Naive B cell (primary cell): ENCODE measurements around the gene LUM. TPM values are rescaled to one million over a fixed set of nuclear protein-coding genes. Genes with fewer than 3 reads are reported as not detected.

Experiments used
- ATAC-seq, 2 donors: fragments of 150-1000 bp; cut with Tn5 transposase; 2 replicates each; pipeline ENCODE4 v1.10.0; 2021; ENCODE audit warnings: low read depth in 2 of 2, mild to moderate bottlenecking in 2 of 2, moderate library complexity in 2 of 2
- DNase-seq: peaks from one replicate; pipeline ENCODE4 v3.0.0; 2022
- H3K27ac Mint-ChIP-seq, 6 donors: one replicate each; pipeline ENCODE4 v1.8.0; 2020 to 2022; ENCODE audit warnings: mild to moderate bottlenecking in 6 of 6, mixed read lengths in 6 of 6, moderate library complexity in 5 of 6, inconsistent platforms in 2 of 6
- H3K27me3 Mint-ChIP-seq, 3 donors: one replicate each; pipeline ENCODE4 v1.8.0; 2021 to 2022; ENCODE audit warnings: mixed read lengths in 3 of 3, mild to moderate bottlenecking in 1 of 3
- H3K36me3 Mint-ChIP-seq, 2 donors: one replicate each; pipeline ENCODE4 v1.8.0; 2020 to 2022; ENCODE audit warnings: mixed read lengths in 2 of 2, inconsistent platforms in 1 of 2, mild to moderate bottlenecking in 1 of 2
- H3K4me1 Mint-ChIP-seq, 3 donors: one replicate each; pipeline ENCODE4 v1.8.0; 2020 to 2022; ENCODE audit warnings: mixed read lengths in 3 of 3, inconsistent platforms in 1 of 3, mild to moderate bottlenecking in 1 of 3, moderate library complexity in 1 of 3
- H3K4me3 Mint-ChIP-seq, 8 donors: one replicate each; pipeline ENCODE4 v1.8.0; 2020 to 2022; ENCODE audit warnings: mild to moderate bottlenecking in 8 of 8, mixed read lengths in 8 of 8, moderate library complexity in 8 of 8, inconsistent platforms in 2 of 8
- H3K9me3 Mint-ChIP-seq, 7 donors: one replicate each; pipeline ENCODE4 v1.8.0; 2020 to 2022; ENCODE audit warnings: mixed read lengths in 7 of 7, mild to moderate bottlenecking in 5 of 7, inconsistent platforms in 2 of 7, moderate library complexity in 1 of 7
- polyA plus RNA-seq, 6 donors: library from polyadenylated mRNA; unstranded; fragments of 300-500 nt; fragmentation: Illumina TruSeq; gene quantifications; one replicate each; pipeline ENCODE4 v1.2.3, GENCODE V29; 2021; ENCODE audit warnings: low read depth in 6 of 6

Gene LUM
- polyA plus RNA-seq, 6 donors from 2014 or later = not detected

DNA sequence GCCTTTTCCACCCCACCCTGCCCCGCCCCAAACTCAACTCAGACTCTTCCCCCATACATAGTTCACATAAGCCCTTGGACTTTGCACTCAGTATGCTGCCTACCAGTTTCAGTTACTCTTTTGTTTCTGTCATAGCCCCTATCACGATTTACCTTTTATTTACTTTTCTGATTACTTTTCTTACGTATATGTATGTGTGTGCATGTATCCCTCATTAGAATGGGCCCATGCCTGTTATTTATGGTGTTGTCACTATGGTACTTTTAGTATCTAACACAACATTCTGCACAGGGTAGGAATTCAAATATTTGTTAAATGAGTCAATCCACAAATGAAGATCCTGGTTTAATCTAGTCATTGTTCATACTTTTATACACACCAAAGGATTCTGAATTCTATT, 16.5 kb upstream of the LUM start:
- peaks cover 0 to 17% (median 3%) of the 10 kb centered on the region in 3 donors for H3K27me3 Mint-ChIP-seq
- no peaks in the 10 kb centered on the region for H3K36me3 Mint-ChIP-seq
- H3K4me3 Mint-ChIP-seq = no peak overlapping the region
- ATAC-seq (no peak), DNase-seq (no peak)
- peaks cover 0 to 3% (median 0%) of the 10 kb centered on the region in 3 donors for H3K4me1 Mint-ChIP-seq
- H3K9me3 Mint-ChIP-seq = peaks cover 0 to 4% (median 2%) of the 10 kb centered on the region in 7 donors
- no peak overlapping the region for H3K27ac Mint-ChIP-seq

DNA sequence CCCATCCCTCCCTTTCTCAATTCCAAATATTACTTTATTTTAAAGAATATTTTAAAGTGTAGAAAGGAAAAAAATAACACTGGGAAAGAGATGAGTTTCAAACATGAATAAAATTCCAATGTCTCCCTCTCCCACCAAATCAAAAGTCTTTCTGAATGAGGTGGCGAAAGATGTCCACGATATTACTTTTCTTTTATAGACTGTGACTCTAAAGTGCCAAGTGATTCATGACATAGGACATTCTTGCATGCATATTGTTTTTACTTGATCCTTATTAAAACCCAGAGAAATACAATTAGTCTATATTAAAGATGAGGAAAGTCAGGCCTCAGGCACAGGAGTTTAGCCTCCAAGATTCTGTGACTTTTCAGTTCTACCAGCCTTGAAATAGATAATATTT, 16.0 kb upstream of the LUM start:
- Mint-ChIP-seq H3K4me3 (no peak overlapping the region), H3K27ac (no peak overlapping the region), H3K4me1 (peaks cover 0 to 3% (median 0%) of the 10 kb centered on the region in 3 donors), H3K9me3 (peaks cover 0 to 4% (median 2%) of the 10 kb centered on the region in 7 donors), H3K36me3 (no peaks in the 10 kb centered on the region), H3K27me3 (peaks cover 0 to 17% (median 6%) of the 10 kb centered on the region in 3 donors)
- ATAC-seq (no peak), DNase-seq (no peak)

DNA sequence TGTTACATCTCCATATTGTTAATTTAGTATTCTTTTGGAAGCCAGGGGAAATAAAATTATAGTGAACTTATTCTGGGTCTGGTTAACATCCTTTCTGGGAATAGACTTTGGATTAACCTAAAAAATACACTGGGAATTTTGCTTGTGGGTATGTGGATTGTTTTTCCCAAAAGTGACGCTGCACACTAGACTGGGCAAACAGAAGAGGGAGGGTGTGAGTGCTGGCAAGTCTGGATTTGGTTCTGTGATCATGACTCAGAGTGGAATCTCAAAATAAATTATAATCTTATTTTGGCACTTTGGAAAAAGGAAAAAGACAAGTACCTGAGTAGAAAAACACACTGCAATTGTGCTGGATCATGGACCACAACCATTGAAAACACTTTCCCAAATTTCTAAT, 15.2 kb upstream of the LUM start:
- Mint-ChIP-seq H3K36me3 (no peaks in the 10 kb centered on the region), H3K9me3 (peaks cover 0 to 4% (median 2%) of the 10 kb centered on the region in 7 donors), H3K27me3 (peaks cover 0 to 17% (median 3%) of the 10 kb centered on the region in 3 donors), H3K4me3 (no peak overlapping the region), H3K4me1 (peaks cover 0 to 3% (median 0%) of the 10 kb centered on the region in 3 donors), H3K27ac (no peak overlapping the region)
- ATAC-seq (no peak), DNase-seq (no peak)

DNA sequence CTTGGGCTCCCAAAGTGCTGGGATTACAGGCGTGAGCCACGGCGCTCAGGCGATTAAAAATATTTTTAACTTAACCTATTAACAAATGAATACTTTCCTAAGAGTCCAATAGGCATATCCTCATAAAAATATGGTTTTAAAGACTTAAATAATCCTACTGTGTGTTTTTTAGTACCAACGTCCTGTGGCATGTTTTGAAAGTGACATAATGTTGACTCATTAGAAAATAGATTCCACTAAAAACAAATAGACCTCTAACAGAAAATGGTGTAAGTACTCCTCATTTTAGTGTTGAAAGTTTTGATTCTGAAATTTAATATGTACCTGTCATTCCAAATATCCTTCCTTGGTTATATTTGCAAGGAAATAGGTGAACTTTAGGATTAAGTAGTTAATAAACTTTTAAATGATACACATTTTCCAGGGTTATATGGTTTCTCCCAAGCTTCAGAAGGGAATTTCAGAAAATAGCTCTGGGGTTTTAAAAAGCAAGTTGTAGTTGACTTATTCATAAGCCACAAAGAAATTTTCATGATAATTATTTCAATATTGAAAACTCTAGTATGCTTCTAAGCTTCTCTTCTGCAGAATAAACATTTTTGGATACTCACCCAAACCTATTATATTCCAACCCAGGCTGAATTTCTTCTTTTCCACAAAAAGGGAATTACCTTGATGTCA, 12.1 kb upstream of the LUM start:
- H3K27ac Mint-ChIP-seq = no peak overlapping the region
- H3K36me3 Mint-ChIP-seq = no peaks in the 10 kb centered on the region
- DNase-seq (no peak), ATAC-seq (no peak)
- no peak overlapping the region for H3K4me3 Mint-ChIP-seq
- H3K4me1 Mint-ChIP-seq = no peaks in the 10 kb centered on the region
- peaks cover 0 to 3% (median 0%) of the 10 kb centered on the region in 7 donors for H3K9me3 Mint-ChIP-seq
- H3K27me3 Mint-ChIP-seq = peaks cover 0 to 3% (median 0%) of the 10 kb centered on the region in 3 donors

DNA sequence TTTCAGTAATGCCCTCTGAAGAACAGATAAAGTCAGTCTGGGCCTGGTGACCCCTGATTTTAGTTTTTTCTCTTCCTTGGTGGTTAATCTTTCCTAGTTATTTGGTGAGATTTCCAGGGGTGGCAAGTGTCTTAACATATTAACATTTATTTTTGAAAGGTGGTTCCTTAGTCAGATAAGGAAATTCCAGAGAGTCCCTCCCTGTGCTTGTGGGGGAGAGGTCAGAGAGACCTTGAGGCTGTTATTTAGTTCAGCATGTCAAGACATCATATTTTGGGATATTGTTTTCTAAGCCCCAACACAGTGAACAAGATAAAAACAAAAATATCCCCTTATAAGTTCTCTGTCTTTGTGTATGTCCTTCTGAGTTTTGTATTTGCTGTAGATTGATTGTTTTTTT, 9.5 kb upstream of the LUM start:
- ATAC-seq (no peak), DNase-seq (no peak)
- Mint-ChIP-seq H3K36me3 (no peaks in the 10 kb centered on the region), H3K4me1 (no peaks in the 10 kb centered on the region), H3K27ac (peak overlapping the region in 1 of 6 donors; percentile 83), H3K9me3 (peaks cover 0 to 3% (median 0%) of the 10 kb centered on the region in 7 donors), H3K4me3 (no peak overlapping the region), H3K27me3 (peaks cover 0 to 3% (median 0%) of the 10 kb centered on the region in 3 donors)

DNA sequence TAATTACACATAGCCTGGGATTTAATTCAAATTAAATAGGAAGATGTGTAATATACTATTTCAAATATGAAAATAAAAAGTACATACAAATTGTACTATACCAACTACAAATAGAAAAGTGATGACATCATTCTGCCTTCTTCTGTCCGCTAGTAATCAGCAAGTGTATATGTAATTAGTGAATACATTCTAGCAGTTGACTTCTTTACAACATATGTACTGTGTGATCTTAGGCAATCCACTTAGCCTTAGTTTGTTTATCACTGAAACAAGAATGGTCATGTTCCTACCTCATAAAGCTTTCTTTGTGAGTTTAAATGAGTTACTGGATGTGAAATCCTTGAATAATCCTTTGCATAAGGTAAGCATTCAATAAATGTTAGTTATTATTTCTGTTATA, 7.8 kb upstream of the LUM start:
- H3K4me1 Mint-ChIP-seq = no peaks in the 10 kb centered on the region
- H3K9me3 Mint-ChIP-seq = no peaks in the 10 kb centered on the region
- DNase-seq = no peak
- H3K27ac Mint-ChIP-seq = no peak overlapping the region
- H3K4me3 Mint-ChIP-seq = no peak overlapping the region
- H3K27me3 Mint-ChIP-seq = peaks cover 0 to 3% (median 0%) of the 10 kb centered on the region in 3 donors
- ATAC-seq = no peak
- no peaks in the 10 kb centered on the region for H3K36me3 Mint-ChIP-seq

DNA sequence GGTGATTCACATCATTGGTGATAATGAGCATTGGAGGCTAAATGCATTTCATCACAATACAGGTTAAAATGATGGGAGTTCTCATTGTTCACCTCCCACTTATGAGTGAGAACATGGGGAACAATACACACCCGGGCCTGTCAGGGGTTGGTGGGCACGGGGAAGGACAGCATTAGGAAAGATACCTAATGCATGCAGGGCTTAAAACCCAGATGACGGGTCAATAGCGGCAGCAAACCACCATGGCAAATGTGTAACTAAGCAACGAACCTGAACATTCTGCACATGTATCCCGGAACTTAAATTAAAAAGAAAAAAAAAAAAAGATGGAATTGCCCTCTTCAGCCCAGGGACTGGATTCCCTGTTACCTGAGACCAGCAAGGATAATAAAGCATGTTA, 2.3 kb upstream of the LUM start:
- H3K4me1 Mint-ChIP-seq = no peaks in the 10 kb centered on the region
- H3K4me3 Mint-ChIP-seq = no peak overlapping the region
- DNase-seq (no peak), ATAC-seq (no peak)
- H3K27ac Mint-ChIP-seq = no peak overlapping the region
- H3K36me3 Mint-ChIP-seq = no peaks in the 10 kb centered on the region
- H3K27me3 Mint-ChIP-seq = no peaks in the 10 kb centered on the region
- no peaks in the 10 kb centered on the region for H3K9me3 Mint-ChIP-seq

DNA sequence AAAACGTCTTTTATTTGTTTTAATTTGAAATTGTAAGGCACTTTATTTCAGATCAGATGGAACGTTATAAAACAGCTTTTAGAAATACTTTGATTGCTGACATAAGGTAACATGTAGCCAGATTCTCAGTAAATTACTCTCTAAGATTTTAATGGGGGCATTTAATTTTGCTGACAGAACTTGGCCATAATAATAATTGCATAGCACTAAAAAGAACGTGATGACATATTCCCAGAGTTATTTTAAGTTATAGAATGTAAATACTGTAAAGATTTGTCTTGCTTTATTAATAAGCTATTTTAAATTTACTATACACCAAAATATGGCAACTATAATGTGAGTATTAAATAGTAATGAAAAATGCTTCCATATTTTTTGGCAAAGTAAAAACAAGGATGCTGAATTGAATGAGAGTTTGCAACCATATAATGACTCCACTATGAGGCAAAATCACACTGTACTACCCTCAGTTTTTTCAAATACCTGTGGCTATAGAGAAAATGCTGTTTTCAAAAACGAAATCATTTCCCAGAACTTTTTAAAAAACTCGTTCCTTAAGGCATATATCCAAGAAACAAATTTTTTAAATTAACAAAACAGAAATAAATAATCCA, 876 bp downstream of the LUM start:
- DNase-seq (no peak), ATAC-seq (no peak)
- no peaks in the 10 kb centered on the region for H3K36me3 Mint-ChIP-seq
- H3K4me3 Mint-ChIP-seq = no peak overlapping the region
- no peaks in the 10 kb centered on the region for H3K4me1 Mint-ChIP-seq
- H3K27ac Mint-ChIP-seq = no peak overlapping the region
- no peaks in the 10 kb centered on the region for H3K9me3 Mint-ChIP-seq
- no peaks in the 10 kb centered on the region for H3K27me3 Mint-ChIP-seq

DNA sequence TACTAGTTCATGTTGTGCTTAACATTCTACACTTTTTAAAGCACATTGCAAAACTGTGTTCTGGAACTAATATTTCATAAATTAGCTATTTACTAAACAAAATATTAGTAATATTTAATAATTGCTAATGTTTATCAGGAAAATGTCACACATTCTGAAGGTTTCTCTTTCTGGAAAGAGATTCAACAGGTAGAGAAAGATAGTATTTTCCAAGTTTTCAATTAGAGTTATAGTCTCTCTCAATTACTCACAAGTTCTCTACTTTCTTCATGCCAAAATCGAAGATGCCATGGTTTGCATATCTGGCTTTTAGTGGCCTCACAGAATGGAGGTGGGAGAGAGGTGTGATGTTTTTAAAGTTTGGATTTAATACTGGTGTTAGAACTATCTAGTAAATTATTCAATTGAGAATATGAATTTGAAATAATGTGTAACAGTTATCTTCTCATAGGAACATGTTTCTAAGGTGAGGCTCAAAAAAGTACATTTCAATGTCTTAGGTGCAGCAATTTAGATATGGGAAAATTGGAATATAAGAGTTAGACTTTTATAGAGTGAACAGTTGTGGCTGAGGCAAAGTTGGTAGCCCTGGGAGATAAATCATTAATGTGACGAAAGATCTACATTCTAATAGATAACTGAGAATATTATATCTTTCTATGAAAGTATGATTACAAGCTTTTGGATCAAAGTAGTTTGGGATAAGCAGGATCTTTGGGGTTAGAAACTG, 1.5 kb downstream of the LUM start:
- no peak for ATAC-seq
- H3K36me3 Mint-ChIP-seq = no peaks in the 10 kb centered on the region
- H3K9me3 Mint-ChIP-seq = no peaks in the 10 kb centered on the region
- H3K27me3 Mint-ChIP-seq = no peaks in the 10 kb centered on the region
- H3K27ac Mint-ChIP-seq = no peak overlapping the region
- no peaks in the 10 kb centered on the region for H3K4me1 Mint-ChIP-seq
- H3K4me3 Mint-ChIP-seq = no peak overlapping the region
- no peak for DNase-seq

DNA sequence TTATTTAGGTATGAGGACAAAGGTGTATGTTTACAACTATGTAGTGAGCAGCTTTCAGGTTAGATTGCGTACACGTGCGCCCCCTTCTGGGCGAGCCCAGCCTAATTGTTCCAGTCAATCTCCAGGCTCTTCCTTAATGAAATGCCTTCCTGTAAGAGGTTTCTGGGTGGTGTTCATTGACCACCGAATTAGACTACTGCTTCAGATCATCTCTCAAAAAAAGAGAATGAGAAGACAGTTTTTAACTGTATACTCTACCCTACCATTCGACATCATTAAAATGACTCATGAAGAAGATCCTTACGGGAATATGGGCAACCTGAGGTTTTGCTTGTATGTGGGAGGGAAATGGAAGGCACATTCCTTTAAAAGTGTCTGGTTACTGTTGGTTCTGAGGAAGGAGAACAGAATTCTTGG, 2.1 kb downstream of the LUM start:
- DNase-seq (no peak), ATAC-seq (no peak)
- H3K9me3 Mint-ChIP-seq = no peaks in the 10 kb centered on the region
- no peaks in the 10 kb centered on the region for H3K27me3 Mint-ChIP-seq
- H3K27ac Mint-ChIP-seq = no peak overlapping the region
- no peak overlapping the region for H3K4me3 Mint-ChIP-seq
- no peaks in the 10 kb centered on the region for H3K36me3 Mint-ChIP-seq
- no peaks in the 10 kb centered on the region for H3K4me1 Mint-ChIP-seq

DNA sequence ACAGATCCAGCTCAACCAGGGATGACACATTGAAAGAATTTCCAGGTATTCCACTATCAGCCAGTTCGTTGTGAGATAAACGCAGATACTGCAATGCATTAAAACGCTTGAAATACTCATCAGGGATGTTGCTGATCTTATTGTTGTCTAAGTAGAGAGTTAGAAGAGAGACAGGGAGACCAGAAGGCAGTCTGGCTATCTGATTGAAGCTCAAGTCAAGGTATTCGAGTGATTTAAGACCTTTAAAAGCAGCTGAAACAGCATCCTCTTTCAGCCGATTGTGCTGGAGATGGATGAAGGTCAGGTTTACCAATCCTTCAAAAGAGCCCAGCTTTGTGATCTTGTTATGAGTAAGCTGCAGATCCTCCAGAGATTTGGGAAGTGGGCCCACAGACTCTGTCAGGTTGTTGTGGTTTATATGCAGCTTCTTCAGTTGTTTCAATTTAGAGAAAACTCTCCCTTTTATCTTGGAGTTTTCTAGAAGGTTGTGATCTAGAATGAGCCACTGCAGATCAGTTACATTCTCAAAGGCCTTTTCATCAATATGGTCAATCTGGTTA, 3.0 kb downstream of the LUM start:
- DNase-seq = no peak
- Mint-ChIP-seq H3K36me3 (no peaks in the 10 kb centered on the region), H3K4me3 (no peak overlapping the region), H3K4me1 (no peaks in the 10 kb centered on the region), H3K27ac (no peak overlapping the region), H3K27me3 (no peaks in the 10 kb centered on the region), H3K9me3 (no peaks in the 10 kb centered on the region)
- no peak for ATAC-seq

DNA sequence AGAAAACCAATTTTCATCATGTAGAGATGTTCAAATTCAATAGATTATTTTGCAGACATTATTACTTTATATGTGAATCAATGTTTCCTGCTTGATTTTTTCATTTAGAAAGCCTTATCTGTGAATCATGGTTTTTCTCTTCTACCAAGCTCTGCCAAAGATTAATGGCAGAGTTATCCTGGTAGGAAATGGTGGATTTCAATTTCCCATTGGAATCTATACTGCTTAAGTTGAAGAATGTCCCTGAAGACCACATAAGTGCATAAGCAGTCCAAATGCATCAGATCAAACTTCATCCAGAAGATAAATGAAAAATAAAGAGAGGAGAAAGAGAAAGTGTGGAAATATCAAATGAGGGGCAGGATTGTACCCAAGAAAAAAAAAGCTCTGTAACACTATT, 5.0 kb downstream of the LUM start:
- no peaks in the 10 kb centered on the region for H3K27me3 Mint-ChIP-seq
- H3K27ac Mint-ChIP-seq = no peak overlapping the region
- ATAC-seq = no peak
- no peak for DNase-seq
- H3K4me1 Mint-ChIP-seq = no peaks in the 10 kb centered on the region
- H3K36me3 Mint-ChIP-seq = no peaks in the 10 kb centered on the region
- no peak overlapping the region for H3K4me3 Mint-ChIP-seq
- H3K9me3 Mint-ChIP-seq = no peaks in the 10 kb centered on the region

DNA sequence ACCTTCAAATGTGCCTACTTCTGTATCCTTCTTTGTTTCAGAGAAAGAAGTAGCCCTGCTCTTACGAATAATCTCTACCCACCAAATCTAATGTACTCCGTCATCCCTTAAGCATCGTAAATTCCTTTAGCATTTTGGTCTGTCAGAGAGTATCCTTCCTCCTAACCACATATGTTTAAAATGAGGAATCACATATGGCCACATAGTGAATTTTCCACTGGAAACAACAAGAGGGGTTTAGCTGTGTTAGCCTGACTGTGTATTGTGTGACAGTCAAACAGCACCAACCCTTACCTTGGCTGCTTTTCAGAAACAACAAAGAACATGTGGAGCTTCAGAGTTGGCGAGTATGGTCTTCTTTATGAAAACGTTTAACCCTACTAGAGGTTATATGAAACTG, 5.5 kb downstream of the LUM start:
- Mint-ChIP-seq H3K4me1 (no peaks in the 10 kb centered on the region), H3K36me3 (no peaks in the 10 kb centered on the region), H3K27me3 (no peaks in the 10 kb centered on the region), H3K27ac (no peak overlapping the region), H3K9me3 (no peaks in the 10 kb centered on the region), H3K4me3 (no peak overlapping the region)
- DNase-seq (no peak), ATAC-seq (no peak)
